Tibial artery (tissue), 4 donors: ENCODE data around the gene ERC2.

Experiments
- DNase-seq, 2 donors: peaks; one replicate each; pipeline ENCODE4 v3.0.0-alpha.2; 2019
- H3K27ac ChIP-seq, 2 donors: fragments of 200-600 bp; sonication (generic) in 1 of 2; 1 replicate in 1 of 2; 2 replicates in 1 of 2; pipeline ENCODE4 v1.5.1; 2018 to 2019; ENCODE audit warnings: mild to moderate bottlenecking in 1 of 2
- H3K27me3 ChIP-seq, 2 donors: fragments of 200-600 bp; sonication (generic) in 1 of 2; one replicate each; pipeline versions ENCODE4 v1.5.1 to v1.6.0; 2016 to 2019
- H3K36me3 ChIP-seq, 3 donors: fragments of 200-600 bp; sonication (generic) in 2 of 3; one replicate each; pipeline ENCODE4 v1.5.1; 2016 to 2019; ENCODE audit warnings: mild to moderate bottlenecking in 2 of 3
- H3K4me1 ChIP-seq, 4 donors: fragments of 200-600 bp; sonication (generic) in 2 of 4; 1 replicate in 3 of 4; 2 replicates in 1 of 4; pipeline ENCODE4 v1.5.1; 2016 to 2019
- H3K4me3 ChIP-seq, 2 donors: fragments of 200-600 bp; sonication (generic) in 1 of 2; 1 replicate in 1 of 2; 2 replicates in 1 of 2; pipeline ENCODE4 v1.5.1; 2018 to 2019; ENCODE audit warnings: mild to moderate bottlenecking in 2 of 2
- H3K9me3 ChIP-seq, 3 donors: fragments of 200-600 bp; sonication (generic) in 1 of 3; one replicate each; pipeline ENCODE4 v1.5.1; 2016 to 2019
- CTCF ChIP-seq, 2 experiments: fragments of 200-600 bp in 1 of 2; fragments of 450-650 bp in 1 of 2; IDR thresholded peaks; one replicate each; pipeline ENCODE4 v1.5.1; 2017 to 2019; ENCODE audit warnings: antibody characterized with exemption in 2 of 2, mild to moderate bottlenecking in 1 of 2, moderate library complexity in 1 of 2
- intact Hi-C: fragments of 100-400 bp; cut with DNase I; formaldehyde crosslinking; loops from one replicate; pipeline ENCODE4 v1.15.0; 2023; ENCODE audit warnings: low total_unique reads

The ERC2 gene

GRCh38 chr3:55826097-55826496, 642.2 kb downstream of the ERC2 start:
- TF ChIP-seq CTCF (IDR thresholded peaks at IDR 0.05) = no peak
- Histone ChIP-seq H3K4me1 (no peaks in the 10 kb centered on the region), H3K4me3 (no peak overlapping the region), H3K36me3 (no peaks in the 10 kb centered on the region), H3K27ac (no peak overlapping the region), H3K27me3 (no peaks in the 10 kb centered on the region), H3K9me3 (no peaks in the 10 kb centered on the region)
- intact Hi-C loops = no loop called here
- DNase-seq = no peak

- Histone ChIP-seq H3K9me3 (no peaks in the 10 kb centered on the region), H3K27me3 (no peaks in the 10 kb centered on the region), H3K4me1 (no peaks in the 10 kb centered on the region), H3K27ac (no peak overlapping the region), H3K4me3 (no peak overlapping the region), H3K36me3 (no peaks in the 10 kb centered on the region)
- TF ChIP-seq CTCF (IDR thresholded peaks at IDR 0.05) = no peak
- intact Hi-C loops = no loop called here
- no peak for DNase-seq
Observed at GRCh38 chr3:55824406-55824805, 643.9 kb downstream of the ERC2 start.

- H3K4me3 ChIP-seq = no peak overlapping the region
- no peaks in the 10 kb centered on the region for H3K36me3 ChIP-seq
- intact Hi-C loops = no loop called here
- DNase-seq = no peak
- H3K4me1 ChIP-seq = no peaks in the 10 kb centered on the region
- H3K27me3 ChIP-seq = no peaks in the 10 kb centered on the region
- H3K27ac ChIP-seq = no peak overlapping the region
- TF ChIP-seq CTCF (IDR thresholded peaks at IDR 0.05) = no peak
- H3K9me3 ChIP-seq = no peaks in the 10 kb centered on the region
Observed at GRCh38 chr3:55823829-55824228, 644.4 kb downstream of the ERC2 start.

- Histone ChIP-seq H3K27ac (no peak overlapping the region), H3K9me3 (no peaks in the 10 kb centered on the region)
Observed at GRCh38 chr3:55823001-55823400, 645.3 kb downstream of the ERC2 start.

GRCh38 chr3:55819005-55819404, 649.3 kb downstream of the ERC2 start:
- peaks cover 0 to 2% of the 10 kb centered on the region in 2 donors for H3K27me3 ChIP-seq
- no peak overlapping the region for H3K27ac ChIP-seq
- H3K4me1 ChIP-seq = no peaks in the 10 kb centered on the region
- H3K36me3 ChIP-seq = no peaks in the 10 kb centered on the region
- no peaks in the 10 kb centered on the region for H3K9me3 ChIP-seq
- intact Hi-C loops = no loop called here
- no peak for TF ChIP-seq CTCF (IDR thresholded peaks at IDR 0.05)
- no peak overlapping the region for H3K4me3 ChIP-seq
- no peak for DNase-seq

More at GRCh38 chr3:55823001-55823400, 645.3 kb downstream of the ERC2 start:
- TF ChIP-seq CTCF (IDR thresholded peaks at IDR 0.05) = no peak
- Histone ChIP-seq H3K4me3 (no peak overlapping the region), H3K4me1 (no peaks in the 10 kb centered on the region), H3K36me3 (no peaks in the 10 kb centered on the region), H3K27me3 (no peaks in the 10 kb centered on the region)
- intact Hi-C loops = no loop called here
- no peak for DNase-seq

GRCh38 chr3:55818485-55818884, 649.8 kb downstream of the ERC2 start:
- intact Hi-C loops = no loop called here
- Histone ChIP-seq H3K36me3 (no peaks in the 10 kb centered on the region), H3K4me3 (no peak overlapping the region), H3K4me1 (no peaks in the 10 kb centered on the region), H3K27me3 (peaks cover 0 to 2% of the 10 kb centered on the region in 2 donors), H3K9me3 (no peaks in the 10 kb centered on the region), H3K27ac (no peak overlapping the region)
- DNase-seq = no peak
- no peak for TF ChIP-seq CTCF (IDR thresholded peaks at IDR 0.05)
